OCI-LY1 (cell line): ENCODE measurements around the gene PLCG2.

Experiments used
- H2AFZ ChIP-seq: fragments of 200-600 bp; sonication (generic), shearing (Covaris generic); 2 replicates; pipeline ENCODE4 v1.6.0; 2014; ENCODE audit warnings: antibody characterized with exemption, mild to moderate bottlenecking, low read length
- H3F3A ChIP-seq: fragments of 200-600 bp; sonication (generic), shearing (Covaris generic); 2 replicates; pipeline ENCODE4 v1.6.0; 2014; ENCODE audit warnings: mild to moderate bottlenecking, antibody characterized with exemption, low read length, moderate library complexity; ENCODE audit not compliant: insufficient read depth
- H3K27ac ChIP-seq: fragments of 200-600 bp; sonication (generic); 2 replicates; pipeline ENCODE4 v1.5.1; 2014; ENCODE audit warnings: low read length, mixed run types, mild to moderate bottlenecking, low read depth; ENCODE audit not compliant: poor library complexity, severe bottlenecking
- H3K27me3 ChIP-seq: fragments of 200-600 bp; sonication (generic); 2 replicates; pipeline ENCODE4 v1.6.0; 2014; ENCODE audit warnings: antibody characterized with exemption, mild to moderate bottlenecking, low read length, moderate library complexity; ENCODE audit not compliant: insufficient read depth
- H3K36me3 ChIP-seq: fragments of 200-600 bp; sonication (generic); 2 replicates; pipeline ENCODE4 v1.6.1; 2014; ENCODE audit warnings: mild to moderate bottlenecking, antibody characterized with exemption, low read length, moderate library complexity, mixed read lengths; ENCODE audit not compliant: insufficient read depth
- H3K4me1 ChIP-seq: fragments of 200-600 bp; sonication (generic); 2 replicates; pipeline ENCODE4 v1.5.1; 2014; ENCODE audit warnings: mild to moderate bottlenecking, low read length, moderate library complexity; ENCODE audit not compliant: insufficient read depth, severe bottlenecking
- H3K4me2 ChIP-seq: fragments of 200-600 bp; sonication (generic), shearing (Covaris generic); 2 replicates; pipeline ENCODE4 v1.6.1; 2014; ENCODE audit warnings: low read length
- H3K4me3 ChIP-seq: fragments of 200-600 bp; sonication (generic); 2 replicates; pipeline ENCODE4 v1.5.1; 2014; ENCODE audit warnings: low read length, low read depth, mild to moderate bottlenecking, mixed read lengths; ENCODE audit not compliant: poor library complexity, severe bottlenecking
- H3K79me2 ChIP-seq: fragments of 200-600 bp; shearing (Covaris generic); 2 replicates; pipeline ENCODE4 v1.6.1; 2016; ENCODE audit warnings: mixed run types, low read length, mixed read lengths; ENCODE audit not compliant: insufficient read depth
- H3K9ac ChIP-seq: fragments of 200-600 bp; sonication (generic), shearing (Covaris generic); 2 replicates; pipeline ENCODE4 v1.6.1; 2014; ENCODE audit warnings: mild to moderate bottlenecking, low read length, mixed read lengths
- H3K9me2 ChIP-seq: fragments of 200-600 bp; sonication (generic), shearing (Covaris generic); 2 replicates; pipeline ENCODE4 v1.6.1; 2014; ENCODE audit warnings: low read depth, mild to moderate bottlenecking, low read length, mixed read lengths
- H3K9me3 ChIP-seq: fragments of 200-600 bp; shearing (Covaris generic); 2 replicates; pipeline ENCODE4 v1.6.1; 2014; ENCODE audit warnings: low read length, mixed read lengths
- H4K20me1 ChIP-seq: fragments of 200-600 bp; sonication (generic), shearing (Covaris generic); 2 replicates; pipeline ENCODE4 v1.6.0; 2016; ENCODE audit warnings: mild to moderate bottlenecking, low read length; ENCODE audit not compliant: insufficient read depth
- EZH2 ChIP-seq: fragments of 200-600 bp; sonication (generic), shearing (Covaris generic); IDR thresholded peaks from 2 replicates; pipeline ENCODE4 v1.8.0; 2017; ENCODE audit warnings: borderline replicate concordance, mixed run types, mild to moderate bottlenecking, antibody characterized with exemption, low read length, moderate library complexity, mixed read lengths
- TF ChIP-seq, protein P1 (sequence below): fragments of 200-600 bp; sonication (generic), shearing (Covaris generic); IDR thresholded peaks from 2 replicates; pipeline ENCODE4 v1.5.1; 2017; ENCODE audit warnings: mild to moderate bottlenecking, antibody characterized with exemption, low read length, moderate library complexity, mixed read lengths

Gene PLCG2

DNA sequence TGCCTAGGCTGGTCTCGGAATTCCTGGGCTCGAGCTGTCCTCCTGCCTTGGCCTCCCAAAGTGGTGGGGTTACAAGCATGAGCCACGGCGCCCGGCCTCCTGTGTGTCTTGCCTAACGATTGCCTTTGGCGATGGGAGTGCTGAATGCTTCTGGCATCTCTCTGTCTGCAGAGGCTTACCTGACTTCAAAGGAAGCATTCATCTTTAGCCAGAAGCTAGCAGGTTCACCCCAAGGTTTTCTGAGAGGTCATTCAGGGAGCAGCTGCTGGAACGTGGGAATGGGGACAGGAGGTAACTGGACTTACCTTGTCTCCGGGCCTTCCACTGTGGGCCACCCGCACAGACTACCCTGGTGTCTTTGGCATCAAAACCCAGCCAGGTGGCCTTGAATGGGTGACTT is 54.7 kb downstream of the PLCG2 start:
- no peaks in the 10 kb centered on the region for H3K9me3 ChIP-seq
- H3K4me1 ChIP-seq: peaks cover 99% of the 10 kb centered on the region
- peak overlapping the region; percentile 27; the same call in 1 of the 2 replicates for H3K4me2 ChIP-seq
- H2AFZ ChIP-seq: no peak overlapping the region
- no peaks in the 10 kb centered on the region for H3K27me3 ChIP-seq
- H3K79me2 ChIP-seq: peaks cover 69% of the 10 kb centered on the region
- no peaks in the 10 kb centered on the region for H3K9me2 ChIP-seq
- peak overlapping the region; percentile 65; the same call in 1 of the 2 replicates for H3K9ac ChIP-seq
- H3K4me3 ChIP-seq: no peak overlapping the region
- no peaks in the 10 kb centered on the region for H4K20me1 ChIP-seq
- peaks cover 76% of the 10 kb centered on the region; the same call in 1 of the 2 replicates for H3K36me3 ChIP-seq
- H3K27ac ChIP-seq: peak overlapping the region; percentile 99
- H3F3A ChIP-seq: 0 out of 2 replicates have a peak, but pooled peaks cover 5% of the 10 kb centered on the region
- no peak for TF ChIP-seq EZH2
- TF ChIP-seq, protein P1, sequence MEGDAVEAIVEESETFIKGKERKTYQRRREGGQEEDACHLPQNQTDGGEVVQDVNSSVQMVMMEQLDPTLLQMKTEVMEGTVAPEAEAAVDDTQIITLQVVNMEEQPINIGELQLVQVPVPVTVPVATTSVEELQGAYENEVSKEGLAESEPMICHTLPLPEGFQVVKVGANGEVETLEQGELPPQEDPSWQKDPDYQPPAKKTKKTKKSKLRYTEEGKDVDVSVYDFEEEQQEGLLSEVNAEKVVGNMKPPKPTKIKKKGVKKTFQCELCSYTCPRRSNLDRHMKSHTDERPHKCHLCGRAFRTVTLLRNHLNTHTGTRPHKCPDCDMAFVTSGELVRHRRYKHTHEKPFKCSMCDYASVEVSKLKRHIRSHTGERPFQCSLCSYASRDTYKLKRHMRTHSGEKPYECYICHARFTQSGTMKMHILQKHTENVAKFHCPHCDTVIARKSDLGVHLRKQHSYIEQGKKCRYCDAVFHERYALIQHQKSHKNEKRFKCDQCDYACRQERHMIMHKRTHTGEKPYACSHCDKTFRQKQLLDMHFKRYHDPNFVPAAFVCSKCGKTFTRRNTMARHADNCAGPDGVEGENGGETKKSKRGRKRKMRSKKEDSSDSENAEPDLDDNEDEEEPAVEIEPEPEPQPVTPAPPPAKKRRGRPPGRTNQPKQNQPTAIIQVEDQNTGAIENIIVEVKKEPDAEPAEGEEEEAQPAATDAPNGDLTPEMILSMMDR: no peak

DNA sequence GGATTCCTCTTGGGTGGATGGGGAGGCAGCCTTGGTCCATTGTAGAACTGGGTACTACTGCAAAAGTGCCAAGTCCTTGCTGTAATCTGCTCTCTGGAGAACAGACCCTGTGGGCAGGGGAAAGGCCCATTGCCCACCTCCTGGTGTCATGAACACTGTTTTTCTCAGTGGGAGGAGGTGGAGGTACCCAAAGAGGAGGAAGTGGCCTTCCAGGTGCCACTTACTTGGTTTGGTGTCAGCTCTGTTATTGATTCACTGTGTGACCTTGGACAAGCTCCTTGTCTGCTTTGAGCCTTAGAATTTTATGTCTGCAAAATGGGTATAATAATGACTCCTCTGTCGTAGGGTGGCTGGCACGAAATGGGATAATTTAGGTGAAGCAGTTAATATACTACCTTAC is 55.8 kb downstream of the PLCG2 start:
- TF ChIP-seq, protein P1: no peak
- TF ChIP-seq EZH2: no peak
- Histone ChIP-seq H3K4me1 (peaks cover 98% of the 10 kb centered on the region), H3K27me3 (no peaks in the 10 kb centered on the region), H3K79me2 (peaks cover 74% of the 10 kb centered on the region), H3K9ac (peak overlapping the region; percentile 65; the same call in 1 of the 2 replicates), H3K9me3 (no peaks in the 10 kb centered on the region), H3F3A (0 out of 2 replicates have a peak, but pooled peaks cover 5% of the 10 kb centered on the region), H4K20me1 (no peaks in the 10 kb centered on the region), H2AFZ (no peak overlapping the region), H3K36me3 (peaks cover 75% of the 10 kb centered on the region; the same call in 1 of the 2 replicates), H3K4me3 (no peak overlapping the region), H3K27ac (peak overlapping the region; percentile 99), H3K4me2 (peak overlapping the region; percentile 37; the same call in 1 of the 2 replicates), H3K9me2 (no peaks in the 10 kb centered on the region)

DNA sequence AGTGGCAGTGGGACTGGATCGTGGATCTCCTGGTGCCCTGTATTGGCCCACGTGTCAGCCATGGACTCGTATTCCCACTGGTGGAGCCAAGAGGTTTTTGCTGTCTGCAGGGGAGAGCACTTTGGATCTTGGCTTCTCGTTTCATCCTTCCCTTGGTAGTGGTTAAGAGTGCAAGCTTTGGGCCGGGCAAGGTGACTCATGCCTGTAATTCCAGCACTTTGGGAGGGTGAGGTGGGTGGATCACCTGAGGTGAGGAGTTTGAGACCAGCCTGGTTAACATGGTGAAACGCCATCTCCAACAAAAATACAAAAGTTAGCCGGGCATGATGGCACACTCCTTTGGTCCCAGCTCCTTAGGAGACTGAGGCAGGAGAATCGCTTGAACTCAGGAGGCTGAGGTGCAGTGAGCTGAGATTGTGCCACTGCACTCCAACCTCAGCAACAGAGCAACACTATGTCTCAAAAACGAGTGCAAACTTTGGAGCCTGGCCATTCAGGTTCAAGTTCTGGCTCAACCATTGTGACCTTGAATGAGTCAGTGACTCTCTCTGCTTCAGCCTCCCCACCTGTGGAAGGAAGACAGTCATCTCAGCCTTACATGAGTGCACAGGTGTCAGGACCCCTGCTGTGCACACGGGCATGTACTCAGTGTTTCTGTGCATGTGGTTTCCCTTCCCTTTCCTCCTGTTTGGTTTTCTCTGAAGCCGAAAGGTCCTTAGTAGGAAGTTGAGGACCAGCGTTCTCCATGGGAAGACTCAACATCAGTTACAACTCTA is 57.4 kb downstream of the PLCG2 start:
- Histone ChIP-seq H3K27me3 (no peaks in the 10 kb centered on the region), H3K79me2 (peaks cover 80% of the 10 kb centered on the region), H3F3A (no peaks in the 10 kb centered on the region), H3K4me1 (peaks cover 98% of the 10 kb centered on the region), H3K9me3 (no peaks in the 10 kb centered on the region), H3K4me2 (peak overlapping the region; percentile 40), H3K9ac (peak overlapping the region; percentile 39), H3K9me2 (no peaks in the 10 kb centered on the region), H4K20me1 (no peaks in the 10 kb centered on the region), H2AFZ (no peak overlapping the region), H3K27ac (peak overlapping the region; percentile 99), H3K36me3 (peaks cover 76% of the 10 kb centered on the region; the same call in 1 of the 2 replicates), H3K4me3 (peak overlapping the region; percentile 16)
- no peak for TF ChIP-seq EZH2
- TF ChIP-seq, protein P1: no peak
